Prostate gland (tissue), 2 donors: ENCODE data around the gene MRPS12.

Experiments
- POLR2A ChIP-seq: fragments of 450-650 bp; IDR thresholded peaks from one replicate; pipeline ENCODE4 v1.6.1; 2016; ENCODE audit warnings: antibody characterized with exemption, mild to moderate bottlenecking
- POLR2AphosphoS5 ChIP-seq: sonication (generic); formaldehyde crosslinking; IDR thresholded peaks from one replicate; pipeline ENCODE4 v1.6.1; 2017; ENCODE audit warnings: antibody characterized with exemption
- TF ChIP-seq, protein P1 (sequence below), 4 experiments: fragments of 200-600 bp in 2 of 4; fragments of 450-650 bp in 2 of 4; sonication (generic) in 2 of 4; IDR thresholded peaks; 1 replicate in 3 of 4; 2 replicates in 1 of 4; pipeline ENCODE4 v1.5.1; 2016 to 2019; ENCODE audit warnings: antibody characterized with exemption in 4 of 4, mild to moderate bottlenecking in 2 of 4, moderate library complexity in 2 of 4

DNA sequence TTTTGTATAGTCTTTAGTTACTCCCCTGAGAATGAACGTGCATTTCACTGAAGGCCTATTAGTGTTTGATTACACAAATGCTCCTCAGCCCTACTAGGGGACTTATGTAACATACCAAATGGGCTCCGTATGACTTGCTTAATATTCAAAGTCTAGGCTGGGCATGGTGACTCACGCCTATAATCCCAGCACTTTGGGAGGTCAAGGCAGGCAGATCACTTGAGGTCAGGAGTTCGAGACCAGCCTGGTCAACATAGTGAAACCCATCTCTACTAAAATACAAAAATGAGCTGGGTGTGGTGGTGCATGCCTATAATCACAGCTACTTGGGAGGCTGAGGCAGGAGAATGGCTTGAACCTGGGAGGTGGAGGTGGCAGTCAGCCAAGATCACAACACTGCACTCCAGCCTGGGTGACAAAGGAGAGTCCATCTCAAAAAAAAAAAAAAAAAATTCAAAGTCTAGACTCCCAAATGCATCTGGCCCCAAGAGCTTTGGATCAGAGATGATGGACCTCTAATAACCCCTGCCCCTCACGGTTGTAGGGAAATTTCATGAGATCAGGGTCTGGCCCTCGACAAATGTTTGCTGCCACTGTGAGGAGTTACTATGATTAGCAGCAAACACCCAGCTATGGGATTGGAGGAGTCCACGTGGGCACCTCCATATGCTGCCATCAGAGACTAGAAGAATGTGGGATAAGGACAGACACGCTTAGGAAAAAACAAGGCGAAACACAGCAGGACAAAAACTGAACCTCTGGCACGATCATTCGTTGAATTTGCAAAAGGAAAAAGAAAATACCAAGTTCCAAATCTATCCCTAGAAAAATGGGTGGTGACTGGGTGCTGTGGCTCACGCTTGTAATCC, 40.2 kb downstream of the MRPS12 start:
- TF ChIP-seq POLR2A (no peak), POLR2AphosphoS5 (no peak)
- TF ChIP-seq, protein P1, sequence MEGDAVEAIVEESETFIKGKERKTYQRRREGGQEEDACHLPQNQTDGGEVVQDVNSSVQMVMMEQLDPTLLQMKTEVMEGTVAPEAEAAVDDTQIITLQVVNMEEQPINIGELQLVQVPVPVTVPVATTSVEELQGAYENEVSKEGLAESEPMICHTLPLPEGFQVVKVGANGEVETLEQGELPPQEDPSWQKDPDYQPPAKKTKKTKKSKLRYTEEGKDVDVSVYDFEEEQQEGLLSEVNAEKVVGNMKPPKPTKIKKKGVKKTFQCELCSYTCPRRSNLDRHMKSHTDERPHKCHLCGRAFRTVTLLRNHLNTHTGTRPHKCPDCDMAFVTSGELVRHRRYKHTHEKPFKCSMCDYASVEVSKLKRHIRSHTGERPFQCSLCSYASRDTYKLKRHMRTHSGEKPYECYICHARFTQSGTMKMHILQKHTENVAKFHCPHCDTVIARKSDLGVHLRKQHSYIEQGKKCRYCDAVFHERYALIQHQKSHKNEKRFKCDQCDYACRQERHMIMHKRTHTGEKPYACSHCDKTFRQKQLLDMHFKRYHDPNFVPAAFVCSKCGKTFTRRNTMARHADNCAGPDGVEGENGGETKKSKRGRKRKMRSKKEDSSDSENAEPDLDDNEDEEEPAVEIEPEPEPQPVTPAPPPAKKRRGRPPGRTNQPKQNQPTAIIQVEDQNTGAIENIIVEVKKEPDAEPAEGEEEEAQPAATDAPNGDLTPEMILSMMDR (IDR thresholded peaks at IDR 0.05), result no peak
